SK-N-MC (cell line): ENCODE data around the gene ANKUB1.

Experiments
- EZH2 ChIP-seq: fragments of 200-600 bp; sonication (generic); IDR thresholded peaks from one replicate; pipeline ENCODE4 v1.6.1; 2017; ENCODE audit warnings: antibody characterized with exemption
- FOXP2 ChIP-seq: optimal IDR thresholded peaks from 2 replicates; pipeline ENCODE3; 2011; ENCODE audit warnings: mild to moderate bottlenecking, moderate library complexity; ENCODE audit not compliant: insufficient read depth; ENCODE audit errors: extremely low read length, control extremely low read depth
- POLR2AphosphoS5 ChIP-seq: IDR thresholded peaks from 2 replicates; pipeline ENCODE4 v1.6.1; 2012; ENCODE audit warnings: mild to moderate bottlenecking, low read depth, low read length, borderline replicate concordance

DNA sequence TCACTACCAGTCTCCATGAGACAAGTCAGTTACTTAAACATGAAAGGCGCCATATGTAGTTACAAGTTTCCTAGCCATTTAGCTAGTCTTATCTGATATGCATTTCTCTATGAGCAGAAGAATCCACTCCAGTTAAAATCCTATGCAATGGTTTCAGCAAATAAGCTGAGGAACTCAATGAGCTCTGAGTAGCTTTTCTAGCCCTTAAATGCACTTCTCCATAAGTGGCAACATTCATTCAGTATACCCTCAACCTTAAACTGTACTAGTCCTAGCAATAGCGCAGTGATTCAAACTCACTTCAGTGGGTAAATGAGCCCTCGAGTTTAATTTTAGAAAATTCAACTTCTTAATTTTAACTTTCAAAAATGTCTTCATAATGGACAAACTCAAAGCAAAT, 47.7 kb downstream of the ANKUB1 start:
- TF ChIP-seq EZH2 (no peak), POLR2AphosphoS5 (no peak), FOXP2 (no peak)
